Spleen (tissue), 7 donors: ENCODE results near the gene ZBTB7B.

Source experiments
- POLR2A ChIP-seq, 3 donors: fragments of 450-650 bp; IDR thresholded peaks; one replicate each; pipeline ENCODE4 v1.5.1; 2017; ENCODE audit warnings: antibody characterized with exemption in 3 of 3, mild to moderate bottlenecking in 1 of 3
- TF ChIP-seq, protein P1 (sequence below), 11 experiments: fragments of 200-600 bp in 7 of 11; fragments of 450-650 bp in 4 of 11; sonication (generic) in 4 of 11; IDR thresholded peaks in 8 of 11; conservative IDR thresholded peaks in 3 of 11; 1 replicate in 7 of 11; 2 replicates in 4 of 11; pipeline versions ENCODE4 v1.4.0 to v1.8.0; 2016 to 2021; ENCODE audit warnings: antibody characterized with exemption in 11 of 11, inconsistent platforms in 4 of 11, mild to moderate bottlenecking in 1 of 11
- donor health status: DM: no; HTN: no; CAD: no; lungs with moderate emphysema.
- donor health status: DM: no; HTN: no; CAD: no.
- donor health status: DM: no; HTN: no; CAD: no.

DNA sequence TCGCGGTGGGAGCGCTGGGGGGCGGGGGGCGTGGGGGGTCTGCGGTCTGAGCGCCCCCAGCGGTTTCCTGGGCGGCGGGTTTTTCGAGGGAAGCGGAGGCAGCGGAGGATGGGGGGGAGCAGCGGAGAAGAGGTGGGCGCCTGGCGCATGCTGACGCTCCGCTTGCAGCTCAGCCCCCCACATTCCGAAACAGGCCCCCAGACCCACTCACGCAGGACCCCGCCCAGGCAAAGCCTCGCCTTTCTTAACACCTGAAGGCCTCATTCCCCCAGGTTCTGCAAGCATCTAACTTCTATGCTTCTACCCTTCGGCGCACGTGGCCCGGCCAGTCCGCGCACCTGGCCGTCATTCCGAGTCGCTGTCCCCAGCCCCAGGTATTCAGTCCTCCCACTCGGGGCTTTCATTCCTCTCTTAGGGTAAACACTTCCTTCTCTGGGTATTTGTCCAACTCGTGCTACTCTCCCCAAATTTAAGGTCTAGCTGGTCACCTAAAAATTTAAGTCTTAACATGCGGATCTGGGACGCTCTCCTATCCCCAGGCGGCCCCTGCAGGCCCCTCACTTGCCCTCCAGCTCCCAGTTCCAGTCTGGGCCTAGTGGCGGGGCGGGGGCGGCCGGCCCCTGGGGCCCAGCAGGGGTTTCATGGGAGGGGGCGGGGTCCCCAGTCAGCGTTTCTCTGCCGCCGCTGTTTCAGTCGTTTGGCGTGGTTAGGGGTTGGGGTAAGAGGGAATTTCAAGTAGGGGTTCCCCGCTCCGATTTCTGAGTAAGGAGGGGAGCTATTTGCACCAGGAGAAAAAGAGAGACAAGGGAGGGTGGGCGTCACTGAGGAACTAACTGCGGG lies 2.8 kb upstream of the ZBTB7B start:
- TF ChIP-seq, protein P1, sequence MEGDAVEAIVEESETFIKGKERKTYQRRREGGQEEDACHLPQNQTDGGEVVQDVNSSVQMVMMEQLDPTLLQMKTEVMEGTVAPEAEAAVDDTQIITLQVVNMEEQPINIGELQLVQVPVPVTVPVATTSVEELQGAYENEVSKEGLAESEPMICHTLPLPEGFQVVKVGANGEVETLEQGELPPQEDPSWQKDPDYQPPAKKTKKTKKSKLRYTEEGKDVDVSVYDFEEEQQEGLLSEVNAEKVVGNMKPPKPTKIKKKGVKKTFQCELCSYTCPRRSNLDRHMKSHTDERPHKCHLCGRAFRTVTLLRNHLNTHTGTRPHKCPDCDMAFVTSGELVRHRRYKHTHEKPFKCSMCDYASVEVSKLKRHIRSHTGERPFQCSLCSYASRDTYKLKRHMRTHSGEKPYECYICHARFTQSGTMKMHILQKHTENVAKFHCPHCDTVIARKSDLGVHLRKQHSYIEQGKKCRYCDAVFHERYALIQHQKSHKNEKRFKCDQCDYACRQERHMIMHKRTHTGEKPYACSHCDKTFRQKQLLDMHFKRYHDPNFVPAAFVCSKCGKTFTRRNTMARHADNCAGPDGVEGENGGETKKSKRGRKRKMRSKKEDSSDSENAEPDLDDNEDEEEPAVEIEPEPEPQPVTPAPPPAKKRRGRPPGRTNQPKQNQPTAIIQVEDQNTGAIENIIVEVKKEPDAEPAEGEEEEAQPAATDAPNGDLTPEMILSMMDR (IDR thresholded peaks at IDR 0.05 in 8 of 11, conservative IDR thresholded peaks at IDR 0.05 in 3 of 11) = no peak
- TF ChIP-seq POLR2A (IDR thresholded peaks at IDR 0.05) = no peak
